ENCODE results near the gene SMIM15. TPM values are rescaled to one million over a fixed set of nuclear protein-coding genes. Genes with fewer than 3 reads are reported as not detected.
A peak's percentile ranks its signal among the peaks of the same experiment; 100 is the strongest.

Gene SMIM15
- total RNA-seq, 1 experiment from 2014 or later: 71.8 TPM

GRCh38 chr5:61141801-61142200, 20.5 kb downstream of the SMIM15 start:
- Histone ChIP-seq H3K4me1 (replicated peaks) (no peaks in the 10 kb centered on the region), H3K9me3 (replicated peaks) (no peaks in the 10 kb centered on the region), H3K4me3 (no peak overlapping the region), H3K27ac (no peak overlapping the region), H3K27me3 (replicated peaks) (no peaks in the 10 kb centered on the region), H3K36me3 (no peaks in the 10 kb centered on the region)
- no peak for DNase-seq (ENCODE audit: low read depth in 1 of 2, low spot score in 2 of 2)

- no peaks in the 10 kb centered on the region for H3K4me1 ChIP-seq (replicated peaks)
- no peak overlapping the region for H3K4me3 ChIP-seq
- no peaks in the 10 kb centered on the region for H3K9me3 ChIP-seq (replicated peaks)
- H3K27ac ChIP-seq: no peak overlapping the region
- no peaks in the 10 kb centered on the region for H3K36me3 ChIP-seq
- no peak for DNase-seq (ENCODE audit: low read depth in 1 of 2, low spot score in 2 of 2)
- H3K27me3 ChIP-seq (replicated peaks): no peaks in the 10 kb centered on the region
Measured at GRCh38 chr5:61139931-61140330, 22.3 kb downstream of the SMIM15 start.

- DNase-seq (ENCODE audit: low read depth in 1 of 2, low spot score in 2 of 2): no peak
- H3K4me1 ChIP-seq (replicated peaks): no peaks in the 10 kb centered on the region
- no peaks in the 10 kb centered on the region for H3K27me3 ChIP-seq (replicated peaks)
- no peaks in the 10 kb centered on the region for H3K36me3 ChIP-seq
- no peaks in the 10 kb centered on the region for H3K9me3 ChIP-seq (replicated peaks)
- no peak overlapping the region for H3K27ac ChIP-seq
- no peak overlapping the region for H3K4me3 ChIP-seq
Measured at GRCh38 chr5:61139094-61139873, 23.0 kb downstream of the SMIM15 start.

DNA sequence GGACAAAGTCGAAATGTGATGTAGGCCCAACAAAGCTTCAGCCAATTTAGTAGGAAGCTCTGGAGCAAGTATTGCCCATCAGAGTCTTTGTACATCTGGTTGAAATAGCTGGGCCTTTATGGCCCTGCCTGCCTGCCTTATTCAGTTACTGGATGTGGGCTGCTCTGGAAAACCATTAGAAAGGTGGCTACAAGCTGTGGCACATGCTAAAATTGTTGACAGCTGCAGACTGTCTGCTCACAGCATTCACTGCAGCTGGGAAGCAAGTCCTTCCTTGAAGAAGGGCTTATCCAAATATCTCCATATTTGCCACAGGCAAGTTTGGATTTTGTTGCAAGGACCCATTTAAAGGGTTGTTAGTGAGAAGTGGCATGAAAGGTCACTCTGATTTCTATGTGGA, 24.4 kb downstream of the SMIM15 start:
- no peak overlapping the region for H3K27ac ChIP-seq
- no peak for DNase-seq (ENCODE audit: low read depth in 1 of 2, low spot score in 2 of 2)
- no peaks in the 10 kb centered on the region for H3K27me3 ChIP-seq (replicated peaks)

DNA sequence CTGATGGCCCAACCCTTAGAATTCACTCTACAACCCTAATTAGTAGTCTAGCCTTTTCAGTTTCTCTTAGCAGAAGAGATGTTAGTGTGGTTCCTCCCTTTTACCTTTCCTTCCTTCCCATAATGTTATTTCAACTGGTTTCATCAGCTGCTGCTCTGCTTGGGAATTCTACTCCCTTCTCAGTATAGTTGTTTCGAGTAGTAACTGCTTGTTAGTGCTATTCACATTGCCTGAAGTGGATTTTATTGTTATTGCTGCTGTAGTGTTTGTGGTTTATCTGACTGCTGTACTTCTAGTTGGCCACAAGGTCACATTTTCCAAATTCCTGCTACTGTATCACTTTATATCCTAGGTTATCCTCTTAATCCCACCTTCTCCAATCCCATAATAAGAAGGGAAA, 29.7 kb downstream of the SMIM15 start:
- peak overlapping the region; percentile 38 for H3K27ac ChIP-seq
- no peaks in the 10 kb centered on the region for H3K9me3 ChIP-seq (replicated peaks)
- DNase-seq (ENCODE audit: low read depth in 1 of 2, low spot score in 2 of 2): peak in 1 of 2 experiments; percentile 46
- H3K27me3 ChIP-seq (replicated peaks): no peaks in the 10 kb centered on the region
- no peak overlapping the region for H3K4me3 ChIP-seq
- peaks cover 12% of the 10 kb centered on the region for H3K4me1 ChIP-seq (replicated peaks)
- no peaks in the 10 kb centered on the region for H3K36me3 ChIP-seq

More for the DNA sequence above, 24.4 kb downstream of the SMIM15 start:
- no peaks in the 10 kb centered on the region for H3K36me3 ChIP-seq
- H3K9me3 ChIP-seq (replicated peaks): no peaks in the 10 kb centered on the region
- peaks cover 3% of the 10 kb centered on the region for H3K4me1 ChIP-seq (replicated peaks)
- no peak overlapping the region for H3K4me3 ChIP-seq

- H3K9me3 ChIP-seq (replicated peaks): no peaks in the 10 kb centered on the region
- no peak overlapping the region for H3K4me3 ChIP-seq
- H3K36me3 ChIP-seq: no peaks in the 10 kb centered on the region
- no peaks in the 10 kb centered on the region for H3K27me3 ChIP-seq (replicated peaks)
- no peak for DNase-seq (ENCODE audit: low read depth in 1 of 2, low spot score in 2 of 2)
- H3K27ac ChIP-seq: no peak overlapping the region
- peaks cover 12% of the 10 kb centered on the region for H3K4me1 ChIP-seq (replicated peaks)
Measured at GRCh38 chr5:61130289-61130688, 32.0 kb downstream of the SMIM15 start.

DNA sequence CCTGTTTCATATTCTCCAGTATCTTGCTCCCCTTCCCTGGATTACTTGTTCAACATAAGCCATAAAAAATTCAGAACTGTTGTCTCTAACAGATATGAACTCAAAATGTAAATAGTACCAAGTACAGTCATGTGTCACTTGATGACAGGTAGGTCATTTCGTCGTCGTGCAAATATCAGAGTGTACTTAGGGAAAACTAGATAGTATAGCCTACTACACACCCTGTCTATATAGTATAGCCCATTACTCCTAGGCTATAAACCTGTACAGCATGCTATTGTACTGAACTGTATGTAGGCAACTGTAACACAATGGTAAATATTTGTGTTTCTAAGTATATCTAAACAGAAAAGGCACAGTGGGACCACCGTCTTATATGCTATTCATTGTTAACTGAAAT, 39.1 kb downstream of the SMIM15 start:
- Histone ChIP-seq H3K4me1 (replicated peaks) (no peaks in the 10 kb centered on the region), H3K4me3 (no peak overlapping the region), H3K36me3 (no peaks in the 10 kb centered on the region), H3K27ac (no peak overlapping the region), H3K9me3 (replicated peaks) (no peaks in the 10 kb centered on the region), H3K27me3 (replicated peaks) (no peaks in the 10 kb centered on the region)
- DNase-seq (ENCODE audit: low read depth in 1 of 2, low spot score in 2 of 2): no peak

GRCh38 chr5:61120534-61120933, 41.7 kb downstream of the SMIM15 start:
- no peaks in the 10 kb centered on the region for H3K4me1 ChIP-seq (replicated peaks)
- no peaks in the 10 kb centered on the region for H3K27me3 ChIP-seq (replicated peaks)
- H3K27ac ChIP-seq: no peak overlapping the region
- no peaks in the 10 kb centered on the region for H3K9me3 ChIP-seq (replicated peaks)
- DNase-seq (ENCODE audit: low read depth in 1 of 2, low spot score in 2 of 2): no peak
- H3K4me3 ChIP-seq: no peak overlapping the region
- no peaks in the 10 kb centered on the region for H3K36me3 ChIP-seq

GRCh38 chr5:61119066-61119465, 43.2 kb downstream of the SMIM15 start:
- Histone ChIP-seq H3K36me3 (no peaks in the 10 kb centered on the region), H3K27ac (no peak overlapping the region), H3K27me3 (replicated peaks) (no peaks in the 10 kb centered on the region), H3K4me3 (no peak overlapping the region), H3K4me1 (replicated peaks) (no peaks in the 10 kb centered on the region), H3K9me3 (replicated peaks) (no peaks in the 10 kb centered on the region)
- no peak for DNase-seq (ENCODE audit: low read depth in 1 of 2, low spot score in 2 of 2)

- no peak for DNase-seq (ENCODE audit: low read depth in 1 of 2, low spot score in 2 of 2)
- Histone ChIP-seq H3K4me3 (no peak overlapping the region), H3K27ac (no peak overlapping the region), H3K36me3 (no peaks in the 10 kb centered on the region), H3K9me3 (replicated peaks) (no peaks in the 10 kb centered on the region), H3K4me1 (replicated peaks) (no peaks in the 10 kb centered on the region), H3K27me3 (replicated peaks) (no peaks in the 10 kb centered on the region)
Measured at GRCh38 chr5:61115968-61116367, 46.3 kb downstream of the SMIM15 start.

DNA sequence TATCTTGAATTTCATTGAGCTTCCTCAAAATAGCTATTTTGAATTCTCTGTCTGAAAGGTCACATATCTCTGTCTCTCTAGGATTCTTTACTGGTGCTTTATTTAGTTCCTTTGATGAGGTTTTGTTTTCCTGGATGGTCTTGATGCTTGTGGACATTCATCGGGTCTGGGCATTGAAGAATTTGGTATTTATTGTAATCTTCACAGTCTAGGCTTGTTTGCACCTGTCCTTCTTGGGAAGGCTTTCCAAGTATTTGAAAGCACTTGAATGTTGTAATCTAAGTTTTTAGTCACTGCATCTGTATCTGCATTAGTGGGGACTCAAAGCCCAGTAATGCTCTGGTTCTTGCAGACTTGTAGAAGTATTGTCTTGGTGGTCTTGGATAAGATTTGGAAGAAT, 47.8 kb downstream of the SMIM15 start:
- Histone ChIP-seq H3K4me1 (replicated peaks) (no peaks in the 10 kb centered on the region), H3K27me3 (replicated peaks) (no peaks in the 10 kb centered on the region), H3K27ac (no peak overlapping the region), H3K4me3 (no peak overlapping the region), H3K36me3 (no peaks in the 10 kb centered on the region), H3K9me3 (replicated peaks) (no peaks in the 10 kb centered on the region)
- no peak for DNase-seq (ENCODE audit: low read depth in 1 of 2, low spot score in 2 of 2)

Other genes with a start within 250 kb of the SMIM15 start
- gene ERCC8, start 217.4 kb downstream of the SMIM15 start, total RNA-seq (2014; rRNA removed; shearing (Covaris generic)): 18.6 and 41.3 TPM in 2 replicates
- 45.2 and 66.8 TPM in 2 replicates for gene NDUFAF2, start 217.3 kb downstream of the SMIM15 start, total RNA-seq (2014; rRNA removed; shearing (Covaris generic))
- gene ZSWIM6, start 169.8 kb upstream of the SMIM15 start, total RNA-seq (2014; rRNA removed; shearing (Covaris generic)): 5.7 and 13.1 TPM in 2 replicates

Data from SJSA1 (cell line).